ENCODE measurements around the gene C1QL3.

The C1QL3 gene

DNA sequence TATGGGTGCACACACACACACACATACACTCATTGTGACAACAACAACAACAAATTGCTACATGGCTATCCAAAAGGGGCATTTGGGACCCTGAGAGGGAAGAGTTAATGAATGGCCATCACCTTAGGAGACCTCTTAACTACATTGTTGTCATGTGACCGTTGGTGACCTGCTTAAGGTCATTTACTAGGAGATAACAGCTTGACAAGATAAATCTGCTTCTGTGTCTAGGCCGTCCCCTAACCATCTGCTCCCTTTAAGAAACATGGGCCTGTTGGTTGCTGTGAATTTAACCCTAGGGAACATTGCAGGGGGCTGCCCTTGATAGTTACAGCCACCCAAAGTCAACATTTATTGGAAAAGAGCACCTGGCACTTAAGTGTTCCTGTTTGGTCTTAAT is 29.7 kb downstream of the C1QL3 start:
- no peak for DNase-seq

DNA sequence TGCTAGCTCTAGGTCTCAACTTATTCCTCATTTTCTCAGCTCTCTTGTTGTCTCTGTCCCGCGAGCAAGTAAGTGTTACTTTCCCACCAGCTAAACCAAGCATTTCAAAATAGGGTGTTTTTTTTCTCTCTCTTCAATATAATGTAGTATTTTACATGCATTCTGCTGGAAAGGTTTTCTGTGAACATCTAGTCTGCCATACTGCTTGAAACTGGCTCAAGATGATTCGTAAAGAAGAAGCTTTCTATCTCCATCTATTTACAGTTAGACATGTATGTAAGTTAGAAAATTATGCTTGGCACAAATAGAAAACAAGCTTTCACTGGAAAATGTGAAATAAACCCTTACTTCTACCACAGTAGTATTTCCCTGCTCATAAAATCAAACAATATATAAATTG is 31.2 kb downstream of the C1QL3 start:
- no peak for DNase-seq

DNA sequence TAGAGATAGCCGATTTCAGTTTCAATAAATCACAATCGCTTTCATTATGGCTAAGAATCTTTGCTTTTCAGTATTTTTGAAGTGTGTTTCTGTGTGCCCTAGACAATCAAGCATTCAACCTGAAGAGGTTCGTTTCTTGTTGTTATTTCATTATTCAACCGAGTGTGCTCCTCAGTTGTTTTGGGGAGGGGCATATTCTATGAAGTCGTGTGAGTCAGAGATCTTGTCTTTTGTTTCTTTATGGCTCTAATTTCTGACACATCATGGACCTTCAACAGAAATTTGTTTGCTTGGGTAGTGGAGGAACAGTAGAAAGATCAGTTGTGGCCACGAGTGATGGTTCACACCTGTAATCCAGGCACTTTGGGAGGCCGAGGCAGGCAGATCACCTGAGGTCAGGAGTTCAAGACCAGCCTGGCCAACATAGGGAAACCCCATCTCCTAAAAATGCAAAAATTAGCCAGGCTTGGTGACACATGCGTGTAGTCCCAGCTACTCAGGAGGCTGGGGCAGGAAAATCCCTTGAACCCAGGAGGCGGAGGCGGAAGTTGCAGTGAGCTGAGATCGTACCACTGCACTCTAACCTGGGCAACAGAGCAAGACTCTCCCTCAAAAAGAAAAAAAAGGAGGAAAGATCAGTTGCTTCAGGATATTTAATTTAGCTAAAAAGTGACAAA is 38.3 kb downstream of the C1QL3 start:
- DNase-seq = no peak

DNA sequence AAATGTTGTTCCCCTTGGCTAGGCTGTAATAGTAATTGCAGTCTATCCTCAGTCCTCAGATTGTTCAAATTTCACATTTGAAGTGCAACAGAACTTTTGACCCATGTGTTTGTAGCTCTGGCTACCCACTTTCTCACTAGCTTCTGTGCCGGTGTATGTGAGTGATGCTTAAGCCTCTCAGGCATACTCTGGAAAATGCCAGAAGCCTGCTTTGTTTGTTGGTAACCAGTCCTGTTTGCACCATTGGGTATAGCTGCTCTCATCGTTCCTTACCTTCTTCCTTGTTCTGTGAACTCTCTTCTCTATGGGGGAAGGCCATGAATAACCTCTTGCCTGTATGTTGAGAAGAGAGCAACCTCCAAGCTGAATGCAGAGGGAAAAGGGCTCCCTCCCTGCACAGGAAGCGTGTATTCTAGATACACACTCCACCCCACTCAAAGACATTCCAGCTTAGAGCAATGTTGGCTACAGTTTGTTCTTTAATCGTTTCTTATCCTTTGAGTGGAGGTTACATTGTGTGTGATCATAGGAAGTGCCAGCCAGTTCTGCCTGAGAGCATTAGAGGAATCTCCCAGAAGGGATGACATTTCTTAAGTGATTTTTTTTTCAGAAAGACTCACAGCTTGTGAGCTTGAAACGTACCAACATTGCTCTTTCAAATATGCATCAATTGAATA is 40.5 kb downstream of the C1QL3 start:
- DNase-seq = no peak

DNA sequence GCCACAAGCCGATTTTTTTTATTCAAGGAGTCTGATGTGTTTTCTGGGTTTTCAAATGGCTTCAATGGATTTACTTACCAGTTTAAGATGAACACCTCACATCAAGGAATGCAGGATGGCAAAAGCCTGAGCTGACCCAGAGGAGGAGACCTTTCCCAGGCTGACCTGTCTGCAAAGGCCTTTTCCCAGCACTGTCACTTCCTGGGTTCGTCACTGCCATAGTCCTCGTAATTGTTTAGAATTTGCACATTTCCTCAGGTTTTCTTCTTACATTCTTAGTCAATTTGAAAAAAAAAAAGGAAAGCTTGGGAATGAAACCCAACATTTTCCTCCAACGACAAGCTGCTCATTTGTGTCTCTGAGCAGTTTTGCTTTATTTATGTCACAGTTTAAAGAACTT is 42.9 kb downstream of the C1QL3 start:
- no peak for DNase-seq

DNA sequence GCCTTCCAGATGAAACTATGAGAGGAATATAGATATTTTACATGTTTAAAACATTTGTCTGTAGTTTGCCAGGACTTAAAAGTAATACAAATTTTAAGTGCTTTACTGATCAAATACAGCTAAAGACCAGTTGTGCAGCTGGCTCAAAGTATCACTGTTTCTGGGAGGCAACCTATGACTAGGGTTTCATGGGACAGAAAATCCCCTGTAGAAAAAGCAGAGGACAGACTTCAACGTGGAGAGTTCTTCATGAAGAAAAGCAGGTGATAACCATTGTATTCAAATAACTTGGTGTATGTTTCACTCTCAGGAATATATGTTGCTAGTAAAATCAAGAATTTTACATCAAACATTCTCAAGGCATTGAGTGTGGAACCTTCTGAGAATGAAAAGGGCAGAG is 43.9 kb downstream of the C1QL3 start:
- no peak for DNase-seq

DNA sequence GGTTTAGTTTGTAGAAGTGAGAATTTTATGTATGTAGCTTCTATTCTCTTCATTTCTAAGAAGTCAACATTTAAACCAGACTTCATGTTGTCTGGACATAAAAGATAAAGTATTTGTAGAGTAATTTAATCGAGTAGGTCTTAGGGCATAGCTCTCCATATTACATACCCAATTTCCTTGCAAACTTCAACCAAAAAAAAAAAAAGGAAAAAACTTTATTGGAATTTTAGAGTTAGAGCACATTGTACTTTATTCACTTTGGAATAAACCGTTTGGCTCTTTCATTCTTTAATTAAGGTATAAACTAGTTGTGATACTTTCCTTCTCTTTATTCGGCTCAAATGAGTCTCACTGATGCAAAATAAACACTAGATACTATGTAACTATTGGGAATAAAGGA is 48.9 kb downstream of the C1QL3 start:
- DNase-seq = no peak

DNA sequence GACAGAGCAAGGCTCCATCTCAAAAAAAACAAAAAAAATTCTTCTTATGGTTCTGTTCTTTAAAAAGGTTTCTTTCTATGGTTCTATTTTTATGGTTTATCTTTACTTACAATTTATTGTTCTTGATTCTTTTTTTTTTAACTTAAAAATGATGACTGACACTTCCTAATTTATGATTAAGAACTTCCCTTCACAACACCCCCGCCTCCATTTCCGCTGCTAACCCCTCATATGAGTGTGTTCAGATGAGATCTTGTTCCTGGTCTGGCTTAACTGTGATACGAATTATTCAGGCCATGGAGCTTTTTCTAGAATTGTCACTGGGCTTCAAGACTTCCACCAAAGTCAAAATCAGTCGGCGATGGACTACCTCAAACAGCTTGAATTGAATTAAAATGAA is 50.9 kb downstream of the C1QL3 start:
- peak; percentile 49 for DNase-seq

DNA sequence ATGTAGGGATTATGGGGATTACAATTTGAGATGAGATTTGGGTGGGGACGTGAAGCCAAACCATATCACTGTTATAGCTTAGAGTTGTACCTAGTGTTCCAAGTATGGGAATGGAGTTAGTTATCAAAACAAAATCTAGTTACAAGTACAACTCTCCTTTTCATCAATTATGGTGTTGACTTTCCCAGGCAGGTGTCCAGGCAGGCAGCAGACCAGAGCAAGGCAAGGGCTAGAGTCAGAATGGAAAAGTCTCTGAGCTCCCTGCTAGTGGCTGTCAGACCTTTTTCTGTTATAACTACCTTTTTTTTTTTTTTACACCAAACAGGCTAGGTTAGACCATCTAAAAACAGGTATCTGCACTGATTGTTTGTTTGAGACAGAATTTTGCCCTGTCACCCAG is 55.7 kb downstream of the C1QL3 start:
- no peak for DNase-seq
